Vagina (tissue), 2 donors: ENCODE results near the gene UNC79. TPM values are rescaled to one million over a fixed set of nuclear protein-coding genes. Genes with fewer than 3 reads are reported as not detected.
A peak's percentile ranks its signal among the peaks of the same experiment; 100 is the strongest.

Source experiments
- DNase-seq, 2 donors: peaks; one replicate each; pipeline ENCODE4 v3.0.0-alpha.2; 2017; ENCODE audit errors: extremely low spot score in 2 of 2
- H3K27ac ChIP-seq: fragments of 200-600 bp; sonication (generic); one replicate; pipeline ENCODE4 v1.5.1; 2019
- H3K27me3 ChIP-seq: fragments of 200-600 bp; sonication (generic); one replicate; pipeline ENCODE4 v1.5.1; 2019
- H3K36me3 ChIP-seq, 2 donors: fragments of 200-600 bp; sonication (generic); one replicate each; pipeline ENCODE4 v1.5.1; 2017 to 2019
- H3K4me1 ChIP-seq: fragments of 200-600 bp; sonication (generic); one replicate; pipeline ENCODE4 v1.5.1; 2019
- H3K4me3 ChIP-seq, 2 donors: fragments of 200-600 bp; sonication (generic); 1 replicate in 1 of 2; 2 replicates in 1 of 2; pipeline ENCODE4 v1.5.1; 2016 to 2019
- H3K9me3 ChIP-seq: fragments of 200-600 bp; sonication (generic); one replicate; pipeline ENCODE4 v1.5.1; 2019
- POLR2A ChIP-seq, 2 donors: fragments of 450-650 bp; IDR thresholded peaks; one replicate each; pipeline ENCODE4 v1.6.1; 2017; ENCODE audit warnings: antibody characterized with exemption in 2 of 2, mild to moderate bottlenecking in 2 of 2, moderate library complexity in 2 of 2
- POLR2AphosphoS5 ChIP-seq, 2 donors: sonication (generic); formaldehyde crosslinking; IDR thresholded peaks; one replicate each; pipeline ENCODE4 v1.9.0; 2017; ENCODE audit warnings: antibody characterized with exemption in 2 of 2, mild to moderate bottlenecking in 2 of 2, low read depth in 1 of 2; ENCODE audit not compliant: insufficient read depth in 1 of 2
- intact Hi-C: fragments of 100-400 bp; cut with DNase I; formaldehyde crosslinking; loops from one replicate; pipeline ENCODE4 v1.15.1; 2023
- total RNA-seq: library from RNA; depleted of rRNA; stranded (reverse); fragments of >200 nt; gene quantifications from one replicate; pipeline ENCODE4 v1.2.3, GENCODE V29; 2016
- TF ChIP-seq, protein P1 (sequence below), 3 experiments: fragments of 450-650 bp in 2 of 3; fragments of 200-600 bp in 1 of 3; sonication (generic) in 1 of 3; IDR thresholded peaks; one replicate each; pipeline ENCODE4 v1.5.1; 2017 to 2019; ENCODE audit warnings: antibody characterized with exemption in 3 of 3, mild to moderate bottlenecking in 2 of 3, moderate library complexity in 2 of 3

UNC79 gene
- total RNA-seq, 1 donor from 2014 or later: 0.49 TPM

- no peak overlapping the region for H3K4me3 ChIP-seq
- H3K27me3 ChIP-seq: no peaks in the 10 kb centered on the region
- TF ChIP-seq POLR2A (IDR thresholded peaks at IDR 0.05) (no peak), POLR2AphosphoS5 (IDR thresholded peaks at IDR 0.05; ENCODE audit: insufficient read depth in 1 of 2, low read depth in 1 of 2) (no peak)
- TF ChIP-seq, protein P1, sequence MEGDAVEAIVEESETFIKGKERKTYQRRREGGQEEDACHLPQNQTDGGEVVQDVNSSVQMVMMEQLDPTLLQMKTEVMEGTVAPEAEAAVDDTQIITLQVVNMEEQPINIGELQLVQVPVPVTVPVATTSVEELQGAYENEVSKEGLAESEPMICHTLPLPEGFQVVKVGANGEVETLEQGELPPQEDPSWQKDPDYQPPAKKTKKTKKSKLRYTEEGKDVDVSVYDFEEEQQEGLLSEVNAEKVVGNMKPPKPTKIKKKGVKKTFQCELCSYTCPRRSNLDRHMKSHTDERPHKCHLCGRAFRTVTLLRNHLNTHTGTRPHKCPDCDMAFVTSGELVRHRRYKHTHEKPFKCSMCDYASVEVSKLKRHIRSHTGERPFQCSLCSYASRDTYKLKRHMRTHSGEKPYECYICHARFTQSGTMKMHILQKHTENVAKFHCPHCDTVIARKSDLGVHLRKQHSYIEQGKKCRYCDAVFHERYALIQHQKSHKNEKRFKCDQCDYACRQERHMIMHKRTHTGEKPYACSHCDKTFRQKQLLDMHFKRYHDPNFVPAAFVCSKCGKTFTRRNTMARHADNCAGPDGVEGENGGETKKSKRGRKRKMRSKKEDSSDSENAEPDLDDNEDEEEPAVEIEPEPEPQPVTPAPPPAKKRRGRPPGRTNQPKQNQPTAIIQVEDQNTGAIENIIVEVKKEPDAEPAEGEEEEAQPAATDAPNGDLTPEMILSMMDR (IDR thresholded peaks at IDR 0.05): no peak
- no peak for DNase-seq
- intact Hi-C loops: no loop called here
- H3K27ac ChIP-seq: no peak overlapping the region
- no peaks in the 10 kb centered on the region for H3K36me3 ChIP-seq
- no peaks in the 10 kb centered on the region for H3K9me3 ChIP-seq
- no peaks in the 10 kb centered on the region for H3K4me1 ChIP-seq
These were observed 214.5 kb downstream of the UNC79 start for GRCh38 chr14:93645200-93645599.

GRCh38 chr14:93648440-93649168, 217.9 kb downstream of the UNC79 start:
- TF ChIP-seq POLR2AphosphoS5 (IDR thresholded peaks at IDR 0.05; ENCODE audit: insufficient read depth in 1 of 2, low read depth in 1 of 2) (no peak), POLR2A (IDR thresholded peaks at IDR 0.05) (no peak)
- TF ChIP-seq, protein P1 (IDR thresholded peaks at IDR 0.05): no peak
- Histone ChIP-seq H3K27me3 (no peaks in the 10 kb centered on the region), H3K9me3 (no peaks in the 10 kb centered on the region), H3K27ac (no peak overlapping the region), H3K36me3 (no peaks in the 10 kb centered on the region), H3K4me1 (no peaks in the 10 kb centered on the region), H3K4me3 (no peak overlapping the region)
- no peak for DNase-seq
- intact Hi-C loops: no loop called here

DNA sequence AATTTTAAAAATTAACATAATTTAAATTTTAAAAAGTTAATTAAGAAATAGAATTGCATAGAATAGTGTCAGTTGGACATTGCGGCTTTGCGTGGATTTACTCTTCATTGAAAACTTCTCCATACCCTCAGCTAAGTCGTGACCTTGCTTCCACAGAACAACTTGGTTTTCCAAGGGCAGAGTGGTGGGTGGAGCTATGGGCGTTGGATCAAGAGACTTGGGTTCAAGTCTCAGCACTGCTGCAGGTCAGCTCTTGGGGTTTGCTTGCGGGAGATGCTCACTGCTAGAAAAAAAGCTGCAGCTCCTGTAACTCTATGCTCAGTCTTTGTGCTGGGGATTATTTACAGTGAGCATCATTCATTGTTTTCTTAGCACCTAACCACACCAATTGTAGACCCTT, 223.9 kb downstream of the UNC79 start:
- no peak for DNase-seq
- TF ChIP-seq POLR2AphosphoS5 (IDR thresholded peaks at IDR 0.05; ENCODE audit: insufficient read depth in 1 of 2, low read depth in 1 of 2) (no peak), POLR2A (IDR thresholded peaks at IDR 0.05) (no peak)
- TF ChIP-seq, protein P1 (IDR thresholded peaks at IDR 0.05): no peak
- no peaks in the 10 kb centered on the region for H3K36me3 ChIP-seq
- no peaks in the 10 kb centered on the region for H3K4me1 ChIP-seq
- no peak overlapping the region for H3K27ac ChIP-seq
- H3K27me3 ChIP-seq: no peaks in the 10 kb centered on the region
- intact Hi-C loops: no loop called here
- H3K4me3 ChIP-seq: no peak overlapping the region
- no peaks in the 10 kb centered on the region for H3K9me3 ChIP-seq

DNA sequence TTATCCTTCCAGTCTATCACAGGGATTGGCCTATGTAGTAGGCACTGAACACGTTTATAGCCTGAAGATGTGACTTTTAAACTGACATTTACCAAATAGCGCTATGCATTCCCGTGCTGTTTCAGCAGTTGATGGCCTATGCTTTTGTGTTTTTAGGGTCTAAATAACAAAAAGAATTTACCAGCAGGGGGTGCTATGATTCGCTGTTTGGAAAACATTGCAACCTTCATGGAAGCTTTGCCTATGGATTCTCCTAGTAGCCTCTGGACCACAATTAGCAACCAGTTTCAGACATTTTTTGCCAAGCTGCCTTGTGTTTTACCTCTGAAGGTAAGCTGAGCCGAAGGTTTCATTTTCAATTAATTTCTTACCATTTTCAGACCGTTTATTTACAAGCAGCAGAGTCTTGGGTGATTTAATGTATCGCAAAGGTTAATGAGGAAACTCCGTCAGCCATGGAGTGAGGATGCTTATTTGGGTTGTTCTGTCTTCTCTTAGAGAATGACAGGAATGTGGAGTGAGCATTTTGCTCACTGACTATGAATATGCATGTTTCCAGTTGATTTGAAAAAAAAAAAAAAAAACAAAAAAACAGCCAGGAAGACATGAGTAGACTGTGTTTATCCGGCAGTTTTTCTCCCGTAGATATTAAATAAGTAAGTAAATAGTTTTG, 224.5 kb downstream of the UNC79 start:
- Histone ChIP-seq H3K27me3 (no peaks in the 10 kb centered on the region), H3K27ac (no peak overlapping the region), H3K4me1 (no peaks in the 10 kb centered on the region), H3K9me3 (no peaks in the 10 kb centered on the region), H3K36me3 (no peaks in the 10 kb centered on the region), H3K4me3 (no peak overlapping the region)
- intact Hi-C loops: loop anchor here (5.0 kb wide), 2 partner anchors 132 to 237 kb away; partner anchors contain the start of gene PRIMA1
- no peak for DNase-seq
- TF ChIP-seq, protein P1 (IDR thresholded peaks at IDR 0.05): peak in 2 of 3 experiments; percentile 46 to 67
- TF ChIP-seq POLR2AphosphoS5 (IDR thresholded peaks at IDR 0.05; ENCODE audit: insufficient read depth in 1 of 2, low read depth in 1 of 2) (no peak), POLR2A (IDR thresholded peaks at IDR 0.05) (no peak)

DNA sequence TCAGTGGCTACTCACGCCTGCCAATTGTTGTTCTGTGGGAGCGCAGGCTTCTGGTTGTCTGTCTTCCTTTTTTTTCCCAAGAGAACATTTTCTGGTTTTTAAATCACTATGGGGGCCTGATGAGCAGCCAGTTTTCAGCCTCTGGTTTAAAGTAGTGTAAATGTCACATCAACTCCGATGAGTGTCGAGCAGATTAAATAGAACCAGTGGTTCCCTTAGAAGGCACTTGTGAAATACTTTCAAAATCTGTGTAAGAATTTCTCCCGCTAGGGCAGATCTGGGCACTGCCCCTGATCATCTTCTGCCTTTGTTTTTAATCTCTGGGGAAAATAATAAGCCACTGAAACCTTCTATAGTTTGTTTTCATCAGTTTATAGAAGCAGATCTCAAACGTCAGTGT, 227.1 kb downstream of the UNC79 start:
- no peak overlapping the region for H3K4me3 ChIP-seq
- H3K9me3 ChIP-seq: no peaks in the 10 kb centered on the region
- H3K27ac ChIP-seq: no peak overlapping the region
- no peak for TF ChIP-seq POLR2A (IDR thresholded peaks at IDR 0.05)
- TF ChIP-seq, protein P1 (IDR thresholded peaks at IDR 0.05): no peak
- TF ChIP-seq POLR2AphosphoS5 (IDR thresholded peaks at IDR 0.05; ENCODE audit: insufficient read depth in 1 of 2, low read depth in 1 of 2): no peak
- H3K4me1 ChIP-seq: no peaks in the 10 kb centered on the region
- H3K36me3 ChIP-seq: no peaks in the 10 kb centered on the region
- no peak for DNase-seq
- H3K27me3 ChIP-seq: no peaks in the 10 kb centered on the region
- intact Hi-C loops: loop anchor here (5.0 kb wide), 2 partner anchors 129 to 234 kb away; partner anchors contain the start of gene PRIMA1
